Endothelial cell of umbilical vein (primary cell): ENCODE measurements around the gene POU6F2.

Experiments
- CTCF ChIP-seq, 2 donors: IDR thresholded peaks; 1 replicate in 1 of 2; 2 replicates in 1 of 2; pipeline ENCODE4 v1.5.1; 2011; ENCODE audit warnings: low read length in 2 of 2, mild to moderate bottlenecking in 2 of 2, moderate library complexity in 2 of 2, control low read depth in 1 of 2, inconsistent platforms in 1 of 2, low read depth in 1 of 2; ENCODE audit not compliant: insufficient read depth in 1 of 2; ENCODE audit errors: extremely low read depth in 1 of 2
- EZH2 ChIP-seq: IDR thresholded peaks from 2 replicates; pipeline ENCODE4 v1.6.1; 2012; ENCODE audit warnings: borderline replicate concordance, low read depth, mild to moderate bottlenecking, moderate library complexity, low read length, inconsistent platforms; ENCODE audit not compliant: severe bottlenecking
- FOS ChIP-seq: IDR thresholded peaks from 2 replicates; pipeline ENCODE4 v1.6.1; 2011; ENCODE audit warnings: mild to moderate bottlenecking, low read length, moderate library complexity, borderline replicate concordance; ENCODE audit not compliant: insufficient read depth
- JUN ChIP-seq: IDR thresholded peaks from 2 replicates; pipeline ENCODE4 v1.6.1; 2011; ENCODE audit warnings: borderline replicate concordance, low read depth; ENCODE audit not compliant: insufficient read length, insufficient read depth
- MYC ChIP-seq: IDR thresholded peaks from one replicate; pipeline ENCODE4 v1.6.1; 2011; ENCODE audit warnings: mild to moderate bottlenecking, low read depth, low read length
- POLR2A ChIP-seq: IDR thresholded peaks from 2 replicates; pipeline ENCODE4 v1.6.1; 2012; ENCODE audit warnings: low read depth, mild to moderate bottlenecking, control low read depth, low read length
- POLR2AphosphoS5 ChIP-seq: IDR thresholded peaks from 2 replicates; pipeline ENCODE4 v1.6.1; 2012; ENCODE audit warnings: low read depth, mild to moderate bottlenecking, control low read depth, low read length, moderate library complexity; ENCODE audit not compliant: insufficient read depth
- TF ChIP-seq, protein P1 (sequence below): IDR thresholded peaks from 2 replicates; pipeline ENCODE4 v1.6.1; 2011; ENCODE audit not compliant: insufficient read depth, insufficient read length

- TF ChIP-seq CTCF (IDR thresholded peaks at IDR 0.05; ENCODE audit: extremely low read depth in 1 of 2, insufficient read depth in 1 of 2, low read depth in 1 of 2, low read length in 2 of 2) (no peak), POLR2A (no peak), EZH2 (no peak), POLR2AphosphoS5 (no peak), FOS (no peak), JUN (no peak), MYC (no peak)
- TF ChIP-seq, protein P1, sequence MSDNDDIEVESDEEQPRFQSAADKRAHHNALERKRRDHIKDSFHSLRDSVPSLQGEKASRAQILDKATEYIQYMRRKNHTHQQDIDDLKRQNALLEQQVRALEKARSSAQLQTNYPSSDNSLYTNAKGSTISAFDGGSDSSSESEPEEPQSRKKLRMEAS, result no peak
These were observed 398.1 kb downstream of the POU6F2 start for GRCh38 chr7:39375874-39376190.
